HL-60/S4 treated with phorbol 12-myristate 13-acetate at 8.2 ng/mL for 4 days and 3 days (cell line): ENCODE measurements around the gene SCAMP2.

Experiments used
- in situ Hi-C: fragments of 300-500 bp; cut with MboI; formaldehyde crosslinking; loops from 2 replicates; pipeline ENCODE4 v1.15.0; 2022; ENCODE audit warnings: low sequenced_read_pairs

The SCAMP2 gene

GRCh38 chr15:74863239-74864056 lies 9.7 kb downstream of the SCAMP2 start:
- in situ Hi-C loops: no loop called here

- in situ Hi-C loops: no loop called here
These were observed 14.8 kb downstream of the SCAMP2 start for GRCh38 chr15:74858369-74858740.

GRCh38 chr15:74857671-74858368 lies 15.3 kb downstream of the SCAMP2 start:
- in situ Hi-C loops: no loop called here

GRCh38 chr15:74857082-74857655 lies 16.0 kb downstream of the SCAMP2 start:
- in situ Hi-C loops: no loop called here

GRCh38 chr15:74856537-74856936 lies 16.6 kb downstream of the SCAMP2 start:
- in situ Hi-C loops: no loop called here

- in situ Hi-C loops: no loop called here
These were observed 17.3 kb downstream of the SCAMP2 start for GRCh38 chr15:74855857-74856256.

GRCh38 chr15:74854453-74855022 lies 18.6 kb downstream of the SCAMP2 start:
- in situ Hi-C loops: no loop called here

GRCh38 chr15:74851960-74852359 lies 21.2 kb downstream of the SCAMP2 start:
- in situ Hi-C loops: no loop called here

- in situ Hi-C loops: no loop called here
These were observed 22.8 kb downstream of the SCAMP2 start for GRCh38 chr15:74850393-74850792.

GRCh38 chr15:74847432-74847831 lies 25.7 kb downstream of the SCAMP2 start:
- in situ Hi-C loops: no loop called here

- in situ Hi-C loops: no loop called here
These were observed 27.6 kb downstream of the SCAMP2 start for GRCh38 chr15:74845581-74845980.

- in situ Hi-C loops: no loop called here
These were observed 28.0 kb downstream of the SCAMP2 start for GRCh38 chr15:74845208-74845568.

- in situ Hi-C loops: no loop called here
These were observed 28.6 kb downstream of the SCAMP2 start for GRCh38 chr15:74844319-74845207.

GRCh38 chr15:74843891-74844299 lies 29.3 kb downstream of the SCAMP2 start:
- in situ Hi-C loops: no loop called here

- in situ Hi-C loops: no loop called here
These were observed 29.7 kb downstream of the SCAMP2 start for GRCh38 chr15:74843445-74843828.

- in situ Hi-C loops: no loop called here
These were observed 30.4 kb downstream of the SCAMP2 start, which contains the start of gene ULK3 for GRCh38 chr15:74842581-74843444. ULK3 (minus strand) TSS chr15:74843156; CDS start chr15:74843105, 51 bp downstream.

- in situ Hi-C loops: no loop called here
These were observed 31.2 kb downstream of the SCAMP2 start for GRCh38 chr15:74841891-74842373.

GRCh38 chr15:74840851-74841775 lies 32.1 kb downstream of the SCAMP2 start:
- in situ Hi-C loops: no loop called here
